HG03097 (cell line): ENCODE results near the gene ICAM1.

Experiments
- ATAC-seq: cut with Tn5 transposase; IDR thresholded peaks from one replicate; pipeline ENCODE4 v1.9.1; 2021; ENCODE audit not compliant: unreplicated experiment, low FRiP score

ICAM1 gene

GRCh38 chr19:10320602-10321416 lies 49.9 kb downstream of the ICAM1 start:
- no peak for ATAC-seq

GRCh38 chr19:10321417-10321797 lies 50.5 kb downstream of the ICAM1 start:
- no peak for ATAC-seq

GRCh38 chr19:10321874-10322835 lies 51.2 kb downstream of the ICAM1 start:
- ATAC-seq: no peak

- ATAC-seq: no peak
These were observed 54.8 kb downstream of the ICAM1 start for GRCh38 chr19:10325732-10326131.

- ATAC-seq: no peak
These were observed 56.9 kb downstream of the ICAM1 start for GRCh38 chr19:10327793-10328192.

- no peak for ATAC-seq
These were observed 57.9 kb downstream of the ICAM1 start for GRCh38 chr19:10328558-10329429.

- no peak for ATAC-seq
These were observed 58.6 kb downstream of the ICAM1 start for GRCh38 chr19:10329555-10329954.

- peak; percentile 11 for ATAC-seq
These were observed 61.4 kb downstream of the ICAM1 start for GRCh38 chr19:10332158-10332964.

GRCh38 chr19:10332965-10333757 lies 62.2 kb downstream of the ICAM1 start, which contains the start of gene RAVER1:
Gene RAVER1 (minus strand): TSS chr19:10333529. CDS start chr19:10333507, 22 bp downstream.
- ATAC-seq: peak; percentile 77

- peak; percentile 9 for ATAC-seq
These were observed 63.1 kb downstream of the ICAM1 start for GRCh38 chr19:10333758-10334587.

- ATAC-seq: no peak
These were observed 63.9 kb downstream of the ICAM1 start for GRCh38 chr19:10334588-10335351.

GRCh38 chr19:10335352-10335985 lies 64.5 kb downstream of the ICAM1 start:
- no peak for ATAC-seq
